ENCODE results near the gene VSTM4.

Gene VSTM4, protein sequence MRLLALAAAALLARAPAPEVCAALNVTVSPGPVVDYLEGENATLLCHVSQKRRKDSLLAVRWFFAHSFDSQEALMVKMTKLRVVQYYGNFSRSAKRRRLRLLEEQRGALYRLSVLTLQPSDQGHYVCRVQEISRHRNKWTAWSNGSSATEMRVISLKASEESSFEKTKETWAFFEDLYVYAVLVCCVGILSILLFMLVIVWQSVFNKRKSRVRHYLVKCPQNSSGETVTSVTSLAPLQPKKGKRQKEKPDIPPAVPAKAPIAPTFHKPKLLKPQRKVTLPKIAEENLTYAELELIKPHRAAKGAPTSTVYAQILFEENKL

DNA sequence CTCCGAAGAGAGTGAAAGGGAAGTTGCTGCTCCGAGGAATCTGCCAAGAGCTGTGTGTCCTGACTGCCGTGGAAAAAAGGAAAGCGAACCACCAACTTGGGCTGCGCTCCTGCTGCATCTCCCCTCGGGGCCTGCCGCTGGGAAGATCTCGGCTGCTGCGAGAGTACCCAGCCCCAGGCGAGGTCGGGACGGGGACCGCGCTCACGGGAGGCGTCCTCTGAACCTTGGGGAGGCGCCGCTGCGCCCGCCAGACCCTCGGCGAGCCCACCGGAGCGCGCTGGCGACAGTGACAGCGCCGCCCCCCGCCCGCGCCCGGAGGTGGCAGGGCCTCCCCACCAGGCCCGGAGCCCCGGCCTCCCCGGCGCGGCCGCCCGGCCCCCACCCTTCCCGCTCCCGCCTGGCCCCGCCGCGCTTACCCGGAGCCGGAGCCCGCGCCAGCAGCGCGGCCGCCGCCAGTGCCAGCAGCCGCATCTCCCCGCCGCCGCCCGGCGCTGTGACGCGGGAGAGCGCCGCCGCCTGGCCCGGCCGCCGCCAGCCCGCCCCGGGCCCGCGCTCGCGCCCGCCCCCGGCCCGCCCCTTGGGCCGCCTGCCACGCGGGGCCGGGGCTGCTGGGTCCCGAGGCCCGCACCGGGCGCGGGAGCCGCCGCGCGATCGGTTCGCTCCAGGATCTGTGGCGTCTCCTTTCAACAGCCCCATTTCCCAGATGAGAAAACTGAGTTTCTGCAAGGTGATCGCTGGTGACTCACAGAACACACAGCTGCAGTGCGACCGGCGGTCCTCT lies at the start of gene VSTM4:
TSS of gene VSTM4 (minus strand) at position 508 of the 781 bp plus-strand sequence. CDS start at position 471, 37 bp downstream.
- DNase-seq (ENCODE audit: low read depth), result no peak

GRCh38 chr10:49164559-49165188 lies 49.4 kb upstream of the VSTM4 start:
- no peak for DNase-seq (ENCODE audit: low read depth)

DNA sequence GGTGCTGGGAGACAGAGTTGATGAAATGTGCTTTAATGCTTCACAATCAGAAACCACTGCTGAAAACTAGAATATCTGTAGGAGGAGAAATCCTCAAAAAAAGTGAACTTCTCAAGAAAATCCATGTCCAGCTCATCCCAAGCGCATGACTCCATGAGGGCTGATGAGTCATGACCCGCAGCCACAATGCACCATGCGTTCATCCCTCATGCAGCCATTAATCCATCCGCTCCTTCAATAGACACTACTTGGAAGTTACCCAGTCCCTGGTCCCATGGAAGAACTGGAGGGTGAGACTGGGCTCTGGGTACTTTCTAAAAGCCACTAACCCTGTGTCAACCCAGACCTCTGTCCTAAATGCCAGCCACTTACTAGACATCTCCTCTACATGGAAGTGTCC lies 48.4 kb upstream of the VSTM4 start:
- DNase-seq (ENCODE audit: low read depth), result no peak

DNA sequence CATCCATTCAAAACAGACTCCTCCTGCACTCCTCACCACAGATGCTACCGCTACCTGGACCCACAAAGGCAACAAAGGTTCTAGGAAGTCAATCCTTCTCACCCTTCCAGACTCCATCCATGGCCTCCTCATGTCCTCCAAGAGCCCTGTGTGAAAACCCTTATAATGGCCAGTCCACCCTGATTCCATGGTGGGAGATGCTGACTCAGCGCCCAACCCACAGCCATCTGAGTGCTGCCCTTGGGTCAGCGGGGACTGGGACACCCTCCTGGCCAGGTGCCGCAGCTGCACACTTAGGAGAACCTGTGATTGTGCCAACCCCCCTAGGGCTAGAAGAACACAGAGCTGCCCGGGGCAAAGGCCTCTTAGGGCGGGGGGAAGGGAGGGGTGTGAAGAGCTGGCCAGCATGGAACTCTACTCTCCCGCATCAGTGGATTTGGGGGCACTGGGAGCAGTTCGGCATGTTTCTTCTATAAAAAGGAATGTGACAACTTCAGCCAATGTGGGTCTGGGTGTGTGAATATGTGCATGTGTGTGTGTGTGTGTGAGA lies 47.5 kb upstream of the VSTM4 start:
- DNase-seq (ENCODE audit: low read depth), result no peak

DNA sequence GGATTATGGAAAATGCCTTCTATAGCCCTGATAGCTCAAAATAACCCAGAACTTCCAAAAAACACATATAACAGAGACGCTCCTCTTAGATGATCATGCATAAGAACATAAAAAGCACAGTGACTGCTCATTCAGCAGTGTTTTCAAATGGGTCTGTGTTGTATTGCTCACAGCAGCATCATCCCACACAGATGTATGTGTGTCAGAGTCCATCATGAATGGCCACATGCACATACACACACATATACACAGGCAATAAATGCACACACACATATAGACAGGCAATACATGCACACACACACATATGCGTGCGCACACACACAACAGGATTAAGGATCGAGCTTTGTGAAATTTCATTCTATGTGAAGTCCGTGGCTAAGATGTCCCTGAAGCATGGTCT lies 46.7 kb upstream of the VSTM4 start:
- DNase-seq (ENCODE audit: low read depth), result no peak

DNA sequence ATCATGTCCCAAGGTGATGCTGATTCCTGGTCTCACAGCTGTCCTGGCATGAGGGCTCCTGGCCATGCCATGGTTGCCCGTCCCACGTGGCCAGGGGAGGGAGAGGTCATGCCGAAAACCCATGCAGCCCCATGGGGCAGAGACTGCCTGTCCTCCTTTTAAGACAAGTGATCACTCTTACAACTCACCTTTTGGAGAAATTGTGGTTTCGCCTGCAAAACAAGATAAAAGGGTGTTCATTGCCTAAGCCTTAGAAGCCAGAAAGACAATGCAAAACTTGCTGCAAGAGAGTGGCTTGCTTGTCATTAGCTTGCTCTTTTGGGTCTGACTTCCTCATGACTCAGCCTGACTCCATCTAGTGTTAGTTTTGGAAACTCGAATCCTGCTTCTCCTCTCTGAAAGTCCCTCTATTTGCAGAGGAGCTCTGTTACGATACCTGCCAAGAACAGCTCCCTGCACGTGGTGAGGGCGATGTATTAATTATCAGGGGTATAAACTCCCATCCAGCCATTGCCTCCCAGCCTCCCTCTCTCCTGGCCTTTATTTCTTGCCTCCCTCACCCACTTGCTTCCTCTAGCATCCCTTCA lies 46.2 kb upstream of the VSTM4 start:
- DNase-seq (ENCODE audit: low read depth), result no peak

DNA sequence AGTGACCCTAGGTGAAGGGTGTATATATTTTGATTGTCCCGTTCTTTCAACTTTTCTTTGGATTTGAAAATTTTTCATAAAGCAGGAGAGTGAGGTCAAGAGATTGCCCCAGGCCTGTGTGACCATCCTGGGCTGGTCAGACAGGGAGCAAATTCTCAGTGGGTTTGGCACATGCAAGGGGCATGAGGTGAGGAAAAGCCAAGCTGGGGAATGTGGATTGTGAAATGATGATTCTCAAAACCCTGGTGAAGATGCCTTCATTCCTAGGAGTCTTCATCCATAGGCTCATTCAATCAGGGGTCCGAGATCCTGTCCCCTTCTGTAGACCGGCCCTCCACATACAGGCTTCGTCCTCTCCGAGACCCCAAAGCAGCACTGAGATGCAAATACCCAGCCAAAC lies 45.5 kb upstream of the VSTM4 start:
- no peak for DNase-seq (ENCODE audit: low read depth)

DNA sequence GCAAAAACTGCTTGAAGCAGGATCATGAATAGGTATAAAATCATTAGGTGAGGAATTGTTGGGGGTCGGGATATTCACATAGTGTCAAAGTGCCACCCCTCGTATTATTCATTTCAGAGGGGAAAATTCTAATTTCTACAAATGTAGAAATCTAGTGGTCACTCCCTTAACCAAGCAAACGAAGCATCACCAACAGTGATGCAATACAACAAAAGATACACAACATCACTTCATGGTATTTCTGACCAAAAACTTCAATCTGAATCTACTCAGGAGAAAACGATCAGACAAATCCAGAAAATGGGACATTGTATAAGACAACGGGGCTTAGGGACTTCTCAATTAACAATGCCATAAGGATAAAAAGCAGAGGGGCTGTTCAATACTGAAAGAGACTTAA lies 44.8 kb upstream of the VSTM4 start:
- no peak for DNase-seq (ENCODE audit: low read depth)

DNA sequence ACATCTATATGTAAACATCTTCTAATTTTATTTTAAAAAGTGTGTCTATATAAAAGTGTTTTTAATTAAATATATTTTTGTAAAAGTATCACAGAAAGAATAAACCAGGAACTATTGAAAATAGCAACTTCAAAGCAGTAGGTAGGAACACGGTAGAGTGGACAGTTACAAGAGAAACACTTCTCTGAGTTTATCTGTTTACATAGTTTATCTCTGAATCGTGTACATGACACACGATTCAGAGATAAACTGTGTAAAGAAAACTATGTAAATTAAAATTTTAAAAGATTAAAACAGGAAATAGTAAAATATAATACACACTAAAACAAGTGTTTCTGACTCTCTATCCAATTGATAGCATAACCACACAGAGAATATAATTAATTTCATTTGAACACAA lies 43.6 kb upstream of the VSTM4 start:
- DNase-seq (ENCODE audit: low read depth), result no peak

DNA sequence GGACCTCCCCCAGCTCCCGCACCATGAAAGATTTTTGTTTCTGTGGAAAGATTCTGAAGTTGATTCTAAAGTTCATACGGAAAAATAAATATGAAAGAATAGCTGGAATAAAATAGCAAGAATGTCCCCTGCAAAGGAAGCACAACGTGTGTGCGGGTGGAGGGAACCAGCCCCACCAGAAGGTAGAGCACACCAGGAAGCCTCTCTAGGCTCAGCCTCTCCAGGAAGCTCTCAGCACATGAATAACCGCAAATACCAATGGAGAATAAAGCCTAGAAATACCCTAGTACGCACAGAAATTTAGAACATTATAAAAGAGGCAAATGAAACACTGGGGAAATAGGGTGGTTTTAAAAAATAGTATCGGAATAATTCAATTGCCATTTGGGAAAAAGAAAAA lies 43.1 kb upstream of the VSTM4 start:
- no peak for DNase-seq (ENCODE audit: low read depth)

GRCh38 chr10:49157229-49157628 lies 41.9 kb upstream of the VSTM4 start:
- no peak for DNase-seq (ENCODE audit: low read depth)

- no peak for DNase-seq (ENCODE audit: low read depth)
Observed at GRCh38 chr10:49154641-49155040, 39.3 kb upstream of the VSTM4 start.

GRCh38 chr10:49153971-49154370 lies 38.6 kb upstream of the VSTM4 start:
- DNase-seq (ENCODE audit: low read depth), result no peak

GRCh38 chr10:49153115-49153514 lies 37.8 kb upstream of the VSTM4 start:
- no peak for DNase-seq (ENCODE audit: low read depth)

DNA sequence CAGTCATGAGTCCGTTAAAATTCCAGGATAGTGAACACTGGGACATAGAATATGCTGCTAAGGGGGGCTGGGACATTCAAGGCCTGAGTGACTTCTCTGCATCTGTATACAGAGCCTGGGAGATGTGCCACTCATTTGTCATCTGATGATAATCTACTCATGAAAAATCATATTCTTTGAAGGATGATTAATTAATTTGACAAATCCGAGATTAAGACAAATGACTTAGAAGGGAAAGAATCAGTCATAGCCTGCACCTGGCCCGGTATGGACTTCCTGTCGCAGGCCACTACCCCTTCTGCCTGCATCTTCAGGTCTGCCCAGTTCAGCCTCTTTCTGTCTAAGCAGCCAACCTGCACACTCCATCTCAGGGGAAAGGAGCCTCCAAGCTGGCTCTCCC lies 37.3 kb upstream of the VSTM4 start:
- DNase-seq (ENCODE audit: low read depth), result no peak

DNA sequence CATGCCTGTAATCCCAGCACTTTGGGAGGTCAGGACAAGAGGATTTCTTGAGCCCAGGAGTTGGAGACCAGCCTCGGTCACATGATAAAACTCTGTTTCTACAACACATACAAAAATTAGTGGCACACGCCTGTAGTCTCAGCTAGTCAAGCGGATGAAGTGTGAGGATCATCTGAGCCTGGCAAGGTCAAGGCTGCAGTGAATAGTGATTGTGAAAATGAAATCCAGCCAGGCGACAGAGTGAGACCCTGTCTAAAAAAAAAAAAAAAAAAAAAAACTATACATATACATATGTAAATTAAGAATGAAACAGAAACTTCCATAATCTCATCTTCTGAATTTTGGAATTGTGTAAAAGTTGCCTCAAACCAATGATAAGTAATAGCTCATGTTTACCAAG lies 36.7 kb upstream of the VSTM4 start:
- no peak for DNase-seq (ENCODE audit: low read depth)

DNA sequence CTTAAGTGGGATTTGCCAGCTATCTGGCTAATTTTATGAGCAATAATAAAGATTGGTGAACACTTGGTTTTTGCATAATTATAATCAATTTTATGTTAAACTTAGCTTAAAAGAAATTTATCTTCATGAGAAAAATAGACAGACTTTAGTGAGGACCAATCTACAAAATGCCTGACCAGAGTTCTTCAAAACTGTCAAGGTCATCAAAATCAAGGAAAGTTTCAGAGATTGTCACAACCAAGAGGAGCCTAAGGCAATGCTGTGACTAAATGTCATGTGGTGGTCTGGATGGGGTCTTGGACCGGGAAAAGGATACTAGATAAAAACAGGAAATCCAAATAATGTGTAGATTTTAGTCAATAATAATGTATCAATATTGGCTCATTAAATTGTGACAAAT lies 36.2 kb upstream of the VSTM4 start:
- DNase-seq (ENCODE audit: low read depth), result no peak

DNA sequence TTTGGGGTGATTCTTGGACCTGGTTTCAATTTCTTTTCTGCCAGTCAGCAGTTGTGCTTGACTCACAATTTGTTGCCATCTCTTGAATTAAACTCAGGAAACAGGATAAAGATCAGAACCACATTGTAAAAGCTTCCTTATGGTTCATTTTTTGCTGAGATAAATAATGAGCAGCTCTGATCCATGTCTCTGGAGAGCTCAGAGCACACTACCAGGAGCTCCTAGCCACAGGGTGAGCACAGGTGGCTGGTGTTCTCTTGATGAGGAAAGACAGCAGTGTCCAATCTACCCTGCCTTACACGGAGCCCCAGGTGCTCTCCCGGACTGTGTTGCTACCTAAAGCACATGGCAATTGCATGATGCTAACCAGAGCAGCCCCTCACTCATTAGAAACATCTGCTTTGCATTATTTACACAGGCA lies 35.7 kb upstream of the VSTM4 start:
- DNase-seq (ENCODE audit: low read depth), result no peak

DNA sequence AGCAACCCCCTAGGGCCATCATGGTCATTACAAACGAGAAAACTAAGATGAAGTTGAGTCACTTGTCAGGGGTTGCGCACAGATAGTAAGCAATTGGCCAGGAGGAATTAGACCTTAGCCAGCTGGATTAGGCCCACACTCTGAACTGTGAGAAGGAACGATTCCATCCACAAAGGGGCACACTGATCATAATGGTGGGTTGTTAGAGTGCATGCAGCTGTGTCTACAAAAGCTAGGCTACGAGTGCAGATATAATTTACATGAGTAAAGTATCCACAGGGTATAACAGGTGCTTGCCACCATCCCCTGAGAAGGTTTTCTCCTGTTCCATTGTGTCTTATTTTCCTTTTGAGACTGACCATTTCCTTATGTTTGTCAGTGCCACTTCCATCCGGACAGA lies 35.1 kb upstream of the VSTM4 start:
- no peak for DNase-seq (ENCODE audit: low read depth)

DNA sequence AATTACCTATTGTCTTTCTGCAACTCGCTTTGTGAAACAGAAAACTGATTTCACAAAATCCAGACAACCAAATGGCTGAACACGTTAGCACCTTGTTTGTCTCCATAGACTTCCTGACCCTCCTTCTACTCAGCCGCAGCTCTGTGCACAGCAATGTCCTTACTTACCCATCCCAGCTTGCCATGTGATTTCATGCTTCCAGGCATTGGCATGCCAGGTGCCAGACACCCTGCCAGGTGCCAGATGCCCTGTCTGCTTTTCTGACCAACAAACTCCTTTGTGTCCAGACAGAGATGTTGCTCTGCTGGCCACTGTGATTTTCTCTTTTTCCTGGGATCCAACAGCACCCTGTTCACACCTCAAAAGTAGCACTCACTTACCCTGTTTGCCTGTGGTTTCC lies 34.6 kb upstream of the VSTM4 start:
- no peak for DNase-seq (ENCODE audit: low read depth)

DNA sequence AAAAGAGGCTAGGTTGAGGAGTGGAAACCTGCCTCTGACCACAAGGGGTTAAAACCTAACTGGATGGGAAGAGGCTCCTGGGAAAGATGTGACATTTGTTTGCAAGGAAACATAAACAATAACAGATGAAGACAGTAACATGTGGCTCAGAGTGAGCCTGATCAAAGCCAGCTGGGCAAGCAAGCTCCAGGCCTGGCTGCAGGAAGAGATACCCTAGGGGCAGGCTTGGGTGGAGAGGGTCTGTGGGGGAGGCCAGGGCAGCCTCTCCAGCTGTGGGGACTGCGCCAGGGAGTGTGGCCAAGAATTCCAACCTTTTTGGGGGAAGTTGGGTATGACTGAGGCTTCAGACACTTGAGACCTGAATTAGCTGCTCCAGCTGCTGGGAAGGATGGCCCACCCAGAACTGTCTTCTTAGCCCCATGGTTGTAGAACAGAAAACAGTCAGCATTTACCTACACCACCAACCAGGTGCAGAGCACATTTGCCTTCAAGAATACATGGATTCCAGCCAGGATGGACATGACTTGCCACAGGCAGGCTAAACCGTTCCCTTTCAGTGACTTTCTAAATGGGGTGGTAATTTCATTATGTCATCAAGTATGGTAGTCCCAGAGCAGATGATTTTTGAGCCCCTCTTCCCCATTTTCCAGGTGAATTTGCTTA lies 28.9 kb upstream of the VSTM4 start:
- DNase-seq (ENCODE audit: low read depth), result no peak

DNA sequence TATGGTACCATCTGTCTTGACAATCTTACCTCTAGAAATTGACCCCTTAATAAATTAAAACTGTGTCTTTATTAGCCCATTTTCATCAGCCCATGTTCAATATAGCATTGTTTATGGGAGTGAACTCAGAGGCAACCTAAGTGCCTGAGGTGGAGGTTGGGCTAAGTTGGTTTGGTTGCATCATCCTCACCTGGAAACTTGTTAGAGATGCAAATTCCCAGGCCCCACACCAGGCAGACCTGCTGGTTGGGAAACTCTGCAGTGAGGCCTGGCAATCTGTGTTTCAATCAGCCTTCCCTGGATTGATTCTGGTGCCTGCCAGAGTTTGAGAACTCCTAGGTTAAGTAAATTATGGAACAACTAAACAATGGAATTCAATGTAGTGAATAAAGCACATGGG lies 27.9 kb upstream of the VSTM4 start:
- no peak for DNase-seq (ENCODE audit: low read depth)

All from T-helper 22 cell (primary cell).